GM19193 (cell line): Measurements from ENCODE around the gene FSTL1.

Source experiments
- POLR2A ChIP-seq: IDR thresholded peaks from 4 replicates; pipeline ENCODE4 v1.6.1; 2011; ENCODE audit not compliant: insufficient read depth, insufficient read length; ENCODE audit errors: extremely low read depth

FSTL1 gene

DNA sequence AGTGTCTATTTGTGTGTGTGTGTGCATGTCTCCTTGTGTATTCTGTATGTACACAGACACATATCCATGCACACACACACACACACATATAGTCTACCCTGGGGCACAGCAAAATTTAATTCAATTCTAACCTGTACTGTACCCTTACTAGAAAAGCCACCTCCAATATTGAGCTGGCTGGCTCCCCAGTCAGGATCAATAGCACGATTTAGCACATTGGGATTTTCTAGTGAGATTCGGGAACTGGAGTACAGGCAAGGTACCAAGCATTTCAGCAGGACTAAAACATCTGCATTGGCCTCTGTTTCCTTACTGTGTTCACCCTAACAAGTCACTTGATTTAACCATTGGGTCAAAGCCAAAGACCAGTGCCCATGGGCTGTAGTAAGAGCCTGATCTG, 13.2 kb downstream of the FSTL1 start:
- no peak for TF ChIP-seq POLR2A

DNA sequence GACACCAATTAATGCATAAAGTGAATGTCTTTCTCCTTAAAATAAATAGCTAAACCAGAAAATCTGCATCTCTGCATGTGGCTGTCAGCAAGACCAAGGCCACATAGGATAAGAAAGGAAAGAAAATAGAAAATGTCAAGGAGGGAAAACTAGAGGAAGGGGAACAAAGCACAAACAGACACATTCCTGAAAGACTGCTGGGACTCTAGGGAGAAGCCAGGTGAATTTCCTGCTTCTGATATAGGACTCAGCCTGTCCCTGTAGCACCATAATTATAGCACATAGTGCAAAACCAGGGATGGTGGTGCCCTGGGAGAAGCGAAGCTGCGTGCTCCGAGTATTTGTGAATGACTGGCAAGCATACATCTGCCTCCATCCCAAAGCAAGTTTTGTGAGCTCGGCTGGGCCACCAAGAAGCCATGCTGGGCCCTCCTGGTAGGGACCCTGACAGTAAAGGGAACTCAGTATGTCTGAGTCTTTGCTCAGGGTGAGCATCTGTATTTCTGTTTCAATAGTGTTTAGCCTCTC, 14.2 kb downstream of the FSTL1 start:
- no peak for TF ChIP-seq POLR2A

- no peak for TF ChIP-seq POLR2A
Measured at GRCh38 chr3:120435621-120436020, 15.2 kb downstream of the FSTL1 start.

DNA sequence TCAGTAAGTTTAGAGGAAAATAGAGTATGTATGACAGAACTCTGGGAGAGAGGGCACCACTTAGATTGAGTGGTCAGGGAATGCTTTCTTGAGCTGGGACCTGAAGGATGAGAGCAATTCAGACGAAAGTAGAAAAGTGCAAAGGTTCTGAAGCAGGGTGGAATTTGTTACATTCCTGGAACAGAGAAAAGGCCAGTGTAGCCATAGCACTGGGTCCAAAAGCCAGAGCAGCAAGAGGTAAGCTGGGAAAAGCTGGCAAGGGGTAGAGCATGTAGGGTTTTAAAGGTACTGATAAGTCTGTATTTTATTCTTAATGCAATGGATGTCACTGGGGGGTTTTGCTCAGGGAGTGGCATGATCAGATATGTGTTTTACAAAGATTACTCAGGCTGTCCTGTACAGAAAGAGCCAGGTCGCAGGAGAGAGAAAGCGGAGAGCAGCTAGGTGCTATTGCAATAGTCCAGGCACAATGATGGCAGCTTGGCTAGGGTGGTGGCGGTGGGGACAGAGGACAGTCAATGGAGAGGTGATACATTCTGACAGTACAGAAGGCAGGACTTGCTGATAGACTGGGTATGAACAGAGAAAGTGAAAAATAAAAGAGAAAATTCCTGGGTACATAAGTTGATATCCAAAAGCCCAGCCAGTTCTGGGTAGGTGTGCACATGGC, 17.0 kb downstream of the FSTL1 start:
- TF ChIP-seq POLR2A = no peak

DNA sequence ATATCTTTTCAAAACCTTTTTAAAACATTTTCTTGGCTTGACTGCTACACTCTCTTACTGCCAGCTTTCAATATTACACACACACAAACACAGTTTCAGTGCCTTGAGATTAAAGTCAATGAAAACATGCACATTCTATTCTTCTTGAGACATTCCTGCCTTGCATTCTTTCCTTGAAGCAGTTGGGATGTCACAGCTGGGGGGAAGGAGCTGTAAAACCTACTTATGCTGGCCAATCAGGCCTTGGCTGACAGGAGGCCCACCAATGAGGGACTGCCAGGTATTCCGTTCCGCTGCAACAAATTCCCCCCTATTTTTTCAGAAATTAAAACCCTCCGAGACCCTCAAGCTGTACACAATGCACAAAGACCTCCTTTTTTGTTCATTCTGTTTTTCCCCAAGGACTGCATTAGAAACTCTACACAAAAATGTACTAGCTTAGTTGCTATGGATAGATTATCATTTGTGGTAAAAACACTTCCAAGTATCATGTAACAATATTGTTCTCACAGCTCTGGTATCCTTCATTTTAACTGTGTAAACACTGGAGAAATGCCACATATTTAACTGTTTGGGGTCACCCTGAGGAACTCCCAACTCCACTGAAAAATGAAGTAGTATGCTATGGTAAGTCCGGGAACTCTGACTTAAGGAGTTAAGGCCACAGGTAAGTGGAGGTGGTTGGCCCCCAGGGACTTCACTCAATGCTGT, 18.5 kb downstream of the FSTL1 start:
- TF ChIP-seq POLR2A = no peak

DNA sequence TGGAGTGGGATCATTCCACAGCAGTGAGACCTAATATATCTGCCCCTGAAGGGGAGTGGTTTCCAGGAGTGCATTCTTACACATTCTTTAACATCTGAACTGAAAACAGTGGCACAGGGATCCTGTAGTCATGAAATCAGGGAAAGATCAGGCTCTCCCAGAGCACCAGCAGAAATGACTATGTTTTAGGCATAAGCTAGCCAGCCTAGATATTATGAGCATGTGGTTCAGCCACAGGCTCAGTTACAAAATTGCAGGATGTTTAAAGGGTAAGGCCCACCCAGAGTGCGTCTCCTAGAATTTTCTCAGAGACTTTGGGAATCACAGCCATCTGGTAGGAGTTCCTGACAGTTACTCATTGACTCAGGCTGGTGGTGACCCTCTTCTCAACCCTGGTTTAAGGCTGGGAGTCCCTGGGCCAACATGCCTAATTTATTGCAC, 20.9 kb downstream of the FSTL1 start:
- no peak for TF ChIP-seq POLR2A

DNA sequence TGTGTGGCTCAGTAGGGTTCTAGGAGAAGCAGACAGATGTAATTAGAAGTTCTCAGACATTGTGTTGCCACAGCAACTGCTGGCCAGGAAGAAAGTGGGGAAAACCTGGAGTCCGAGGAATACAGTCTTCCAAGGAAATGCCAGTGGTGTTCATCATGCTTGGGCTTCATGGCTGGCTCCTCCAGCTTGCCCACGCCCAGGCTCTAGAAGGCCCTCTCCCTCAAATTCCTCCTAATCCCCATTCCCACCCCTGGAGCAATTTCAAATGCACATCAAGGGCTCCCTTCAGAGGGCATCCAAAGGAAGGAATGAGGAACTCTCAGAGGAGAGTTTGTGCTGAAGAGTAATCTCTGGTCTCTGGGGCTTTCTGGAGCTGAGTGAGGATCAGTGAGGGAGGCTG, 21.9 kb downstream of the FSTL1 start:
- no peak for TF ChIP-seq POLR2A

DNA sequence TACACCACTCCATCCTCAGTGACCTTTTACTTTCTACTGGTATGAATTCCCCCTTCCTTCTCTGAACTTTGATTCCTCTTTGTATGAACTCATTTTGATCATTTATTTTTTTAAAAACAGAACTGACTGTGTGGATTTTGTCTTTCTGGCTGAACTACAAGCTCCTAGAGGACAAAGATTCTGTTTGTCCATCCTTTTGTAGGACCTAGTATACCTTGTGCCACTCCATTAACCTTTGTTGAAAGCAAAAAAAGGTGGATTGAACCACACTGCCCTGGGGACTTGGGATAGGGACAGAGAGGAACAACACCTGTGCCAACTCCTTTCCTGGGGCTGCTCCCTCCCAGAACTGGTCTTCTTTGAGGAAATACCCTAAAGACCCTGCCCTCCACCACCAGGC, 23.6 kb downstream of the FSTL1 start:
- TF ChIP-seq POLR2A = no peak

GRCh38 chr3:120425572-120426250, 25.1 kb downstream of the FSTL1 start:
- no peak for TF ChIP-seq POLR2A

DNA sequence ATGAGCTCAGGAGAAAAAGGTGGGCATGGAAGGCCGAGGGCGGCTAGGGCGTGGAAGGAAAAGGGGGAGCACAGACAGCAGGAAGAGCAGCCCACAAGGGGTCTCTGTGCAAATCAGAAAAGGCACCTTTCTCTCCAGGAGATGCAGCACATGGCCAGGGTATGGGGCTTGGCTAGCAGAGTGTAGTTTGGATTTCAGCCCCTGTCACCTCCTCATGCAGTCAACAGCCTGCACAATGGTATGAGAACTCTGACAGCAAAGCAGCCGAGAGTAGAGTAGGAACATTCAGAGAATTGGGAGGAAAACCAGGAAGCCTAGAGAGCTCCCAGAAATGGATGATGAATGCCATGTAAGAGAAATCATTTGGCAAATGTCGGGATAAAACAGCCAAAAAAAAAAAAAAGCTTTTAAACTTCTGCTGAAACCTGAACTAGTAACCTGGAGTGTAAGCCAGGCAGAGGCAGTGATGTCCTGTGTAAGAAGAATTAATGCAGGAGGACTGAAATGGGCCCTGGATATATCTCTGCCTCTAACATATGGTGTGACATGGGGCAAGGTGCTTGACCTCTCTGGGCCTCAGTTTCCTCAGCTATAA, 25.7 kb downstream of the FSTL1 start:
- no peak for TF ChIP-seq POLR2A

- no peak for TF ChIP-seq POLR2A
Measured at GRCh38 chr3:120424506-120424905, 26.3 kb downstream of the FSTL1 start.

- no peak for TF ChIP-seq POLR2A
Measured at GRCh38 chr3:120423432-120423831, 27.4 kb downstream of the FSTL1 start.

DNA sequence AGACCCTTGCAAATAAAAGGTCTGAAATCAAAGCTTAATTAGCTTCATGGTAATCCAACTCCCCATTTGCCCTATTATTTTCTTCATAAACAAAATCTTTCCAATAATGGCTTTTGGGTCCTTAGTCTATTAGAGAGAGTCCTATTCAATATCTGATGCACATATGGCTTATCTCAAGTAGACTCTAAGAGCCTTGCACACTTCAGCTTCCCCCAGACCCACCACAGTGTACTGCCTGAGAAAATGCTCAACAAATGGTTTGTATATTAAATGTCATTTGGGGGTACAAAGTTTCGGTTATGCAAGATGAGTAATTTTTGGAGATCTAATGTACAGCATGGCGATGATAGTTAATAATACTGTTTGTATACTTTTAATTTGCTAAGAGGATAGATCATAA, 28.9 kb downstream of the FSTL1 start:
- no peak for TF ChIP-seq POLR2A

GRCh38 chr3:120420928-120421551, 29.8 kb downstream of the FSTL1 start:
- no peak for TF ChIP-seq POLR2A

DNA sequence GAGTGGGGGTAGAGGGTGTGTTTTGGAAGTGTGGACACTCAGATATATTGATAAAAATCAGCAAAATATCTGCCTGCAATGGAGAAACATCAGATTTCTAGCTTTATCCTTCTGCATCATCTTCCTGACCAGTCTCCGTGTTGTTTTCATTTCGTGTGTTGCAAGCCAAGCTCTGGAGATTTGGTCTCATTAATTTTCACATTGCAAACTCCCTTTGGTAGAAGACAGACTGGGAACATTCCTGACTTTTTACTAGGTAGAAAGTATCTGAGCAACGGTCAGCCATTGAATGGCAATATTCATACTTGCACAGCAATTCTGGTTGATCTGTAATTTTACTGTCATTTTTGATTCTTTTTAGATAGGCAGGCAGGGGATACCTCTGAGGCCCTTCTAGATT, 30.4 kb downstream of the FSTL1 start:
- no peak for TF ChIP-seq POLR2A
